Right hindlimb (tissue), 1 donor: Measurements from ENCODE around the gene SMURF1.

Experiments
- DNase-seq: peaks from one replicate; pipeline ENCODE4 v3.0.0-alpha.2; 2018

Gene SMURF1

GRCh38 chr7:99002827-99003212 lies 141.1 kb downstream of the SMURF1 start:
- DNase-seq = no peak

GRCh38 chr7:99002148-99002826 lies 141.6 kb downstream of the SMURF1 start:
- DNase-seq = no peak

- no peak for DNase-seq
Measured at GRCh38 chr7:99001482-99002147, 142.3 kb downstream of the SMURF1 start.

GRCh38 chr7:99000904-99001465 lies 142.9 kb downstream of the SMURF1 start:
- DNase-seq = no peak

GRCh38 chr7:99000196-99000903 lies 143.6 kb downstream of the SMURF1 start:
- DNase-seq = no peak

- no peak for DNase-seq
Measured at GRCh38 chr7:98998821-98999725, 144.8 kb downstream of the SMURF1 start.

- DNase-seq = no peak
Measured at GRCh38 chr7:98997846-98998245, 146.1 kb downstream of the SMURF1 start.

- no peak for DNase-seq
Measured at GRCh38 chr7:98996150-98996552, 147.8 kb downstream of the SMURF1 start.

GRCh38 chr7:98995523-98996149 lies 148.3 kb downstream of the SMURF1 start:
- no peak for DNase-seq

- DNase-seq = no peak
Measured at GRCh38 chr7:98995111-98995510, 148.8 kb downstream of the SMURF1 start.

GRCh38 chr7:98994046-98994944 lies 149.6 kb downstream of the SMURF1 start:
- DNase-seq = no peak

GRCh38 chr7:98993024-98993897 lies 150.6 kb downstream of the SMURF1 start:
- no peak for DNase-seq

GRCh38 chr7:98992076-98992475 lies 151.8 kb downstream of the SMURF1 start:
- no peak for DNase-seq

GRCh38 chr7:98991141-98991540 lies 152.8 kb downstream of the SMURF1 start:
- DNase-seq = no peak

- DNase-seq = no peak
Measured at GRCh38 chr7:98990356-98990755, 153.6 kb downstream of the SMURF1 start.

GRCh38 chr7:98988641-98989040 lies 155.3 kb downstream of the SMURF1 start:
- no peak for DNase-seq

GRCh38 chr7:98985945-98986344 lies 158.0 kb downstream of the SMURF1 start:
- no peak for DNase-seq

- no peak for DNase-seq
Measured at GRCh38 chr7:98985406-98985805, 158.5 kb downstream of the SMURF1 start.

- DNase-seq = no peak
Measured at GRCh38 chr7:98984126-98984525, 159.8 kb downstream of the SMURF1 start.

- no peak for DNase-seq
Measured at GRCh38 chr7:98982686-98983085, 161.2 kb downstream of the SMURF1 start.
